Measurements from ENCODE around the gene CAMTA1.

- TF ChIP-seq CTCF (IDR thresholded peaks at IDR 0.05; ENCODE audit: insufficient read depth, low read length, poor library complexity, severe bottlenecking) (no peak), EZH2phosphoT487 (conservative IDR thresholded peaks at IDR 0.05; ENCODE audit: low read length) (no peak)
These were observed 700.0 kb downstream of the CAMTA1 start for GRCh38 chr1:7485086-7485780.

Measured in SU-DHL-6 (cell line).